ENCODE measurements around the gene SAYSD1.

SAYSD1 gene

GRCh38 chr6:39084506-39084905 lies 30.5 kb downstream of the SAYSD1 start:
- Histone ChIP-seq H3K9ac (ENCODE audit: low read length) (no peak overlapping the region), H4K20me1 (ENCODE audit: insufficient read depth, low read length) (no peaks in the 10 kb centered on the region), H3K4me3 (ENCODE audit: low read length) (no peak overlapping the region), H3K27me3 (replicated peaks; ENCODE audit: insufficient read depth, low read length) (peaks cover 5% of the 10 kb centered on the region; the same call in 1 of the 2 replicates), H3K4me1 (ENCODE audit: low read length) (peaks cover 7% of the 10 kb centered on the region), H3K9me2 (replicated peaks; ENCODE audit: insufficient read depth, low read length) (no peaks in the 10 kb centered on the region), H3K36me3 (replicated peaks; ENCODE audit: insufficient read depth, low read length) (no peaks in the 10 kb centered on the region), H3F3A (ENCODE audit: insufficient read depth, low read length) (no peaks in the 10 kb centered on the region), H3K27ac (ENCODE audit: low read length) (no peak overlapping the region), H3K79me2 (ENCODE audit: low read length) (no peaks in the 10 kb centered on the region), H3K9me3 (replicated peaks; ENCODE audit: insufficient read depth, low read length) (no peaks in the 10 kb centered on the region), H2AFZ (ENCODE audit: low read length) (no peak overlapping the region), H3K4me2 (ENCODE audit: low read depth, low read length) (no peak overlapping the region)
- DNase-seq, result no peak
- TF ChIP-seq CTCF (IDR thresholded peaks at IDR 0.05; ENCODE audit: low read length) (no peak), EZH2 (optimal IDR thresholded peaks at IDR 0.05; ENCODE audit: low read depth, low read length) (no peak), EZH2phosphoT487 (IDR thresholded peaks at IDR 0.05; ENCODE audit: low read length) (no peak)

GRCh38 chr6:39083231-39083634 lies 31.8 kb downstream of the SAYSD1 start:
- H3K9me2 ChIP-seq (replicated peaks; ENCODE audit: insufficient read depth, low read length), result no peaks in the 10 kb centered on the region
- H3K4me3 ChIP-seq (ENCODE audit: low read length), result no peak overlapping the region
- peaks cover 5% of the 10 kb centered on the region; the same call in 1 of the 2 replicates for H3K27me3 ChIP-seq (replicated peaks; ENCODE audit: insufficient read depth, low read length)
- H4K20me1 ChIP-seq (ENCODE audit: insufficient read depth, low read length), result no peaks in the 10 kb centered on the region
- no peaks in the 10 kb centered on the region for H3K9me3 ChIP-seq (replicated peaks; ENCODE audit: insufficient read depth, low read length)
- H3K79me2 ChIP-seq (ENCODE audit: low read length), result no peaks in the 10 kb centered on the region
- TF ChIP-seq CTCF (IDR thresholded peaks at IDR 0.05; ENCODE audit: low read length) (no peak), EZH2 (optimal IDR thresholded peaks at IDR 0.05; ENCODE audit: low read depth, low read length) (no peak), EZH2phosphoT487 (IDR thresholded peaks at IDR 0.05; ENCODE audit: low read length) (no peak)
- no peak for DNase-seq
- H3K4me2 ChIP-seq (ENCODE audit: low read depth, low read length), result no peak overlapping the region
- peaks cover 7% of the 10 kb centered on the region for H3K4me1 ChIP-seq (ENCODE audit: low read length)
- H3K9ac ChIP-seq (ENCODE audit: low read length), result no peak overlapping the region
- H3K27ac ChIP-seq (ENCODE audit: low read length), result no peak overlapping the region
- no peaks in the 10 kb centered on the region for H3F3A ChIP-seq (ENCODE audit: insufficient read depth, low read length)
- no peak overlapping the region for H2AFZ ChIP-seq (ENCODE audit: low read length)
- no peaks in the 10 kb centered on the region for H3K36me3 ChIP-seq (replicated peaks; ENCODE audit: insufficient read depth, low read length)

- no peaks in the 10 kb centered on the region for H3K79me2 ChIP-seq (ENCODE audit: low read length)
- H3K9me2 ChIP-seq (replicated peaks; ENCODE audit: insufficient read depth, low read length), result no peaks in the 10 kb centered on the region
- no peak overlapping the region for H3K27ac ChIP-seq (ENCODE audit: low read length)
- no peaks in the 10 kb centered on the region for H3F3A ChIP-seq (ENCODE audit: insufficient read depth, low read length)
- TF ChIP-seq CTCF (IDR thresholded peaks at IDR 0.05; ENCODE audit: low read length) (no peak), EZH2 (optimal IDR thresholded peaks at IDR 0.05; ENCODE audit: low read depth, low read length) (no peak), EZH2phosphoT487 (IDR thresholded peaks at IDR 0.05; ENCODE audit: low read length) (no peak)
- no peak overlapping the region for H2AFZ ChIP-seq (ENCODE audit: low read length)
- H3K4me3 ChIP-seq (ENCODE audit: low read length), result no peak overlapping the region
- H3K9me3 ChIP-seq (replicated peaks; ENCODE audit: insufficient read depth, low read length), result no peaks in the 10 kb centered on the region
- H3K4me2 ChIP-seq (ENCODE audit: low read depth, low read length), result no peak overlapping the region
- H3K9ac ChIP-seq (ENCODE audit: low read length), result no peak overlapping the region
- H4K20me1 ChIP-seq (ENCODE audit: insufficient read depth, low read length), result no peaks in the 10 kb centered on the region
- H3K27me3 ChIP-seq (replicated peaks; ENCODE audit: insufficient read depth, low read length), result no peaks in the 10 kb centered on the region
- DNase-seq, result no peak
- H3K36me3 ChIP-seq (replicated peaks; ENCODE audit: insufficient read depth, low read length), result no peaks in the 10 kb centered on the region
- peaks cover 7% of the 10 kb centered on the region for H3K4me1 ChIP-seq (ENCODE audit: low read length)
Measured at GRCh38 chr6:39082310-39082709, 32.7 kb downstream of the SAYSD1 start.
